GM23248 (cell line): ENCODE measurements around the gene NYAP2.

Source experiments
- EZH2 ChIP-seq: fragments of 200-600 bp; sonication (generic); IDR thresholded peaks from 2 replicates; pipeline ENCODE4 v1.6.1; 2018; ENCODE audit warnings: antibody characterized with exemption, mild to moderate bottlenecking; ENCODE audit not compliant: insufficient read depth, poor library complexity, severe bottlenecking
- EZH2phosphoT487 ChIP-seq: fragments of 200-600 bp; sonication (generic); IDR thresholded peaks from 2 replicates; pipeline ENCODE4 v1.6.1; 2018; ENCODE audit warnings: antibody characterized with exemption, moderate library complexity, mild to moderate bottlenecking, low read depth; ENCODE audit not compliant: insufficient read depth

- TF ChIP-seq EZH2 (no peak), EZH2phosphoT487 (no peak)
Observed at GRCh38 chr2:225425284-225425683, 25.8 kb downstream of the NYAP2 start.
